GM18907 (cell line): ENCODE results near the gene SMCHD1.
A peak's percentile ranks its signal among the peaks of the same experiment; 100 is the strongest.
"Not testable (repeated sequence)": the region's sequence is repeated elsewhere in the genome, so short reads cannot be mapped to it uniquely, and the experiment has no call there.

ENCODE experiments used
- ATAC-seq: cut with Tn5 transposase; IDR thresholded peaks from one replicate; pipeline ENCODE4 v1.9.1; 2021; ENCODE audit warnings: mild to moderate bottlenecking, moderate library complexity; ENCODE audit not compliant: unreplicated experiment

SMCHD1 gene

GRCh38 chr18:2715990-2716389 is 60.5 kb downstream of the SMCHD1 start:
- no peak for ATAC-seq

GRCh38 chr18:2716394-2717326 is 61.1 kb downstream of the SMCHD1 start:
- no peak for ATAC-seq

- ATAC-seq, result no peak
These were observed 61.9 kb downstream of the SMCHD1 start for GRCh38 chr18:2717407-2717806.

GRCh38 chr18:2719040-2719439 is 63.5 kb downstream of the SMCHD1 start:
- no peak for ATAC-seq

- ATAC-seq, result no peak
These were observed 67.7 kb downstream of the SMCHD1 start for GRCh38 chr18:2723207-2723606.

- ATAC-seq, result no peak
These were observed 74.2 kb downstream of the SMCHD1 start for GRCh38 chr18:2729757-2730156.

GRCh38 chr18:2736823-2737222 is 81.3 kb downstream of the SMCHD1 start:
- ATAC-seq, result no peak

GRCh38 chr18:2740082-2740481 is 84.6 kb downstream of the SMCHD1 start:
- not testable (repeated sequence) for ATAC-seq

- ATAC-seq, result no peak
These were observed 90.7 kb downstream of the SMCHD1 start for GRCh38 chr18:2746274-2746673.

- no peak for ATAC-seq
These were observed 102.8 kb downstream of the SMCHD1 start for GRCh38 chr18:2758309-2758708.

- ATAC-seq, result no peak
These were observed 119.1 kb downstream of the SMCHD1 start for GRCh38 chr18:2774669-2775068.

GRCh38 chr18:2776601-2777000 is 121.1 kb downstream of the SMCHD1 start:
- ATAC-seq, result no peak

- ATAC-seq, result no peak
These were observed 121.7 kb downstream of the SMCHD1 start for GRCh38 chr18:2777241-2777640.

GRCh38 chr18:2780750-2781149 is 125.2 kb downstream of the SMCHD1 start:
- no peak for ATAC-seq

GRCh38 chr18:2787225-2787624 is 131.7 kb downstream of the SMCHD1 start:
- ATAC-seq, result no peak

- no peak for ATAC-seq
These were observed 136.9 kb downstream of the SMCHD1 start for GRCh38 chr18:2792395-2792794.

GRCh38 chr18:2794159-2794558 is 138.6 kb downstream of the SMCHD1 start:
- ATAC-seq, result no peak

- peak; percentile 67 for ATAC-seq
These were observed 142.4 kb downstream of the SMCHD1 start for GRCh38 chr18:2797951-2798350.

GRCh38 chr18:2799369-2799768 is 143.8 kb downstream of the SMCHD1 start:
- no peak for ATAC-seq

GRCh38 chr18:2805970-2806943 is 150.7 kb downstream of the SMCHD1 start:
- no peak for ATAC-seq

- ATAC-seq, result not testable (repeated sequence)
These were observed 153.1 kb downstream of the SMCHD1 start for GRCh38 chr18:2808640-2809039.
